B cell (primary cell): Measurements from ENCODE around the gene PLSCR4. TPM values are rescaled to one million over a fixed set of nuclear protein-coding genes. Genes with fewer than 3 reads are reported as not detected.

ENCODE experiments used
- ATAC-seq: fragments of 200-7000 bp; cut with Tn5 transposase; one replicate; pipeline ENCODE4 v1.10.0; 2021; ENCODE audit warnings: low read depth, mild to moderate bottlenecking, moderate number of reproducible peaks, moderate library complexity
- CTCF ChIA-PET: fragments of 350-600 bp; sonication (Branson Sonifier 250); formaldehyde crosslinking; loops from one replicate; lab custom pipeline; 2021; ENCODE audit warnings: antibody characterized with exemption, inconsistent platforms; lab: Charles Lee
- POLR2A ChIA-PET: fragments of 350-600 bp; sonication (Branson Sonifier 250); formaldehyde crosslinking; loops from one replicate; lab custom pipeline; 2021; ENCODE audit warnings: antibody characterized with exemption; lab: Charles Lee
- DNase-seq: peaks from one replicate; pipeline ENCODE4 v3.0.0; 2013
- H2AFZ ChIP-seq: 2 replicates; pipeline ENCODE4 v1.6.1; 2012; ENCODE audit warnings: mild to moderate bottlenecking, low read depth, low read length; ENCODE audit not compliant: insufficient read depth, poor library complexity, severe bottlenecking
- H3K27ac ChIP-seq, 2 donors: 1 replicate in 1 of 2; 2 replicates in 1 of 2; pipeline ENCODE4 v1.5.1; 2012 to 2013; ENCODE audit warnings: low read length in 2 of 2, mild to moderate bottlenecking in 2 of 2, moderate library complexity in 1 of 2
- H3K27me3 ChIP-seq, 4 experiments: fragments of 200-600 bp in 1 of 4; sonication (generic) in 1 of 4; replicated peaks in 1 of 4; 1 replicate in 2 of 4; 2 replicates in 2 of 4; pipeline versions ENCODE4 v1.6.1 to v1.7.0; 2013 to 2016; ENCODE audit warnings: low read length in 3 of 4, mild to moderate bottlenecking in 2 of 4, mixed read lengths in 1 of 4, moderate library complexity in 1 of 4; ENCODE audit not compliant: insufficient read depth in 4 of 4, control insufficient read depth in 3 of 4; ENCODE audit errors: control extremely low read depth in 1 of 4
- H3K36me3 ChIP-seq, 2 experiments: replicated peaks in 1 of 2; 1 replicate in 1 of 2; 2 replicates in 1 of 2; pipeline versions ENCODE4 v1.6.1 to v1.7.1; 2013; ENCODE audit warnings: low read length in 1 of 2; ENCODE audit not compliant: insufficient read depth in 2 of 2, control insufficient read depth in 1 of 2; ENCODE audit errors: control extremely low read depth in 1 of 2, extremely low read depth in 1 of 2
- H3K4me1 ChIP-seq, 2 donors: fragments of 200-600 bp in 1 of 2; sonication (generic) in 1 of 2; 1 replicate in 1 of 2; 2 replicates in 1 of 2; pipeline versions ENCODE4 v1.5.1 to v1.6.1; 2013 to 2017; ENCODE audit warnings: low read length in 2 of 2; ENCODE audit not compliant: control insufficient read depth in 2 of 2, insufficient read depth in 2 of 2
- H3K4me2 ChIP-seq: replicated peaks from 2 replicates; pipeline ENCODE3; 2012; ENCODE audit warnings: mild to moderate bottlenecking, low read depth, low read length; ENCODE audit not compliant: poor library complexity, severe bottlenecking
- H3K4me3 ChIP-seq, 5 experiments: fragments of 200-600 bp in 1 of 5; sonication (generic) in 1 of 5; 1 replicate in 3 of 5; 2 replicates in 2 of 5; pipeline versions ENCODE4 v1.5.1 to v1.7.0; 2011 to 2016; ENCODE audit warnings: low read length in 4 of 5, mild to moderate bottlenecking in 4 of 5, low read depth in 2 of 5, control low read depth in 1 of 5, moderate library complexity in 1 of 5; ENCODE audit not compliant: insufficient read depth in 1 of 5; ENCODE audit errors: control extremely low read depth in 1 of 5, extremely low read depth in 1 of 5
- H3K79me2 ChIP-seq: fragments of 200-600 bp; sonication (generic); one replicate; pipeline ENCODE4 v1.6.0; 2016; ENCODE audit warnings: low read length; ENCODE audit not compliant: control insufficient read depth, insufficient read depth
- H3K9ac ChIP-seq: fragments of 200-600 bp; sonication (generic); 2 replicates; pipeline ENCODE4 v1.6.1; 2017; ENCODE audit warnings: mild to moderate bottlenecking, low read length, moderate library complexity
- H3K9me3 ChIP-seq, 3 donors: one replicate each; pipeline versions ENCODE4 v1.6.1 to v1.7.1; 2013; ENCODE audit warnings: low read length in 2 of 3; ENCODE audit not compliant: control insufficient read depth in 2 of 3, insufficient read depth in 1 of 3; ENCODE audit errors: control extremely low read depth in 1 of 3
- H4K20me1 ChIP-seq: 2 replicates; pipeline ENCODE4 v1.6.0; 2012; ENCODE audit warnings: mild to moderate bottlenecking, low read length; ENCODE audit not compliant: insufficient read depth, control insufficient read depth, poor library complexity, severe bottlenecking
- H3K27ac Mint-ChIP-seq: one replicate; pipeline ENCODE4 v1.8.0; 2021; ENCODE audit warnings: mixed read lengths
- H3K27me3 Mint-ChIP-seq: one replicate; pipeline ENCODE4 v1.8.0; 2021; ENCODE audit warnings: mixed read lengths
- H3K4me1 Mint-ChIP-seq: one replicate; pipeline ENCODE4 v1.8.0; 2021; ENCODE audit warnings: mixed read lengths
- H3K4me3 Mint-ChIP-seq: one replicate; pipeline ENCODE4 v1.8.0; 2021; ENCODE audit warnings: mixed read lengths
- H3K9me3 Mint-ChIP-seq: one replicate; pipeline ENCODE4 v1.8.0; 2022; ENCODE audit warnings: mixed read lengths; ENCODE audit not compliant: insufficient read depth
- EZH2 ChIP-seq: IDR thresholded peaks from 2 replicates; pipeline ENCODE4 v1.6.1; 2012; ENCODE audit warnings: borderline replicate concordance, low read depth, mild to moderate bottlenecking, moderate library complexity, low read length; ENCODE audit not compliant: insufficient read depth, poor library complexity, severe bottlenecking
- WGBS: methylation state at CpG from one replicate; pipeline ENCODE4 v1.1.5; 2013; ENCODE audit warnings: missing lambda C conversion rate; ENCODE audit not compliant: insufficient coverage; 5-methylcytosine and 5-hydroxymethylcytosine counted together
- intact Hi-C: fragments of 100-400 bp; cut with micrococcal nuclease; formaldehyde crosslinking; loops from one replicate; pipeline ENCODE4 v1.10.0; 2022
- polyA plus RNA-seq: library from polyadenylated mRNA; depleted of rRNA; stranded (reverse); fragments of >200 nt; gene quantifications from 2 replicates; pipeline ENCODE4 v1.2.3, GENCODE V29; 2012
- total RNA-seq, 2 donors: library from RNA; stranded (reverse); fragments of 120-200 nt in 1 of 2; gene quantifications; 1 replicate in 1 of 2; 2 replicates in 1 of 2; pipeline versions ENCODE4 v1.2.3 to v1.2.4, GENCODE V29; 2013 to 2022
- TF ChIP-seq, protein P1 (sequence below): fragments of 200-600 bp; IDR thresholded peaks from one replicate; pipeline ENCODE4 v1.8.0; 2022; ENCODE audit warnings: antibody characterized with exemption, mild to moderate bottlenecking

Gene PLSCR4
- total and polyA plus RNA-seq, 2 donors (not counting 1 experiment from before 2014, with no cell fraction given), result not detected

GRCh38 chr3:146163584-146163983 lies 87.3 kb downstream of the PLSCR4 start:
- no peak overlapping the region for H3K9ac ChIP-seq
- Mint-ChIP-seq H3K9me3 (no peaks in the 10 kb centered on the region), H3K27me3 (peaks cover 36% of the 10 kb centered on the region), H3K4me1 (peaks cover 14% of the 10 kb centered on the region), H3K4me3 (no peak overlapping the region), H3K27ac (no peak overlapping the region)
- TF ChIP-seq, protein P1, sequence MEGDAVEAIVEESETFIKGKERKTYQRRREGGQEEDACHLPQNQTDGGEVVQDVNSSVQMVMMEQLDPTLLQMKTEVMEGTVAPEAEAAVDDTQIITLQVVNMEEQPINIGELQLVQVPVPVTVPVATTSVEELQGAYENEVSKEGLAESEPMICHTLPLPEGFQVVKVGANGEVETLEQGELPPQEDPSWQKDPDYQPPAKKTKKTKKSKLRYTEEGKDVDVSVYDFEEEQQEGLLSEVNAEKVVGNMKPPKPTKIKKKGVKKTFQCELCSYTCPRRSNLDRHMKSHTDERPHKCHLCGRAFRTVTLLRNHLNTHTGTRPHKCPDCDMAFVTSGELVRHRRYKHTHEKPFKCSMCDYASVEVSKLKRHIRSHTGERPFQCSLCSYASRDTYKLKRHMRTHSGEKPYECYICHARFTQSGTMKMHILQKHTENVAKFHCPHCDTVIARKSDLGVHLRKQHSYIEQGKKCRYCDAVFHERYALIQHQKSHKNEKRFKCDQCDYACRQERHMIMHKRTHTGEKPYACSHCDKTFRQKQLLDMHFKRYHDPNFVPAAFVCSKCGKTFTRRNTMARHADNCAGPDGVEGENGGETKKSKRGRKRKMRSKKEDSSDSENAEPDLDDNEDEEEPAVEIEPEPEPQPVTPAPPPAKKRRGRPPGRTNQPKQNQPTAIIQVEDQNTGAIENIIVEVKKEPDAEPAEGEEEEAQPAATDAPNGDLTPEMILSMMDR, result no peak
- H4K20me1 ChIP-seq, result no peaks in the 10 kb centered on the region
- ChIA-PET POLR2A (no interaction called here), CTCF (no interaction called here)
- no peak for ATAC-seq
- DNase-seq, result no peak
- peaks cover 12 to 16% of the 10 kb centered on the region in 2 donors for H3K4me1 ChIP-seq
- intact Hi-C loops, result no loop called here
- H3K36me3 ChIP-seq, result no peaks in the 10 kb centered on the region
- 100% methylated on average over 1 of the region's 2 CpGs for WGBS
- no peak overlapping the region for H3K4me2 ChIP-seq
- H3K9me3 ChIP-seq, result no peaks in the 10 kb centered on the region
- H3K27ac ChIP-seq, result no peak overlapping the region
- H3K27me3 ChIP-seq, result peaks cover 0 to 28% (median 19%) of the 10 kb centered on the region in 4 experiments
- H3K79me2 ChIP-seq, result no peaks in the 10 kb centered on the region
- H2AFZ ChIP-seq, result no peak overlapping the region
- H3K4me3 ChIP-seq, result no peak overlapping the region

GRCh38 chr3:146162561-146162960 lies 88.3 kb downstream of the PLSCR4 start:
- Histone ChIP-seq H4K20me1 (no peaks in the 10 kb centered on the region), H3K4me2 (no peak overlapping the region), H3K9me3 (no peaks in the 10 kb centered on the region), H3K9ac (no peak overlapping the region), H3K27me3 (peaks cover 0 to 29% (median 19%) of the 10 kb centered on the region in 4 experiments), H2AFZ (no peak overlapping the region), H3K79me2 (no peaks in the 10 kb centered on the region), H3K36me3 (no peaks in the 10 kb centered on the region), H3K4me1 (peaks cover 12 to 16% of the 10 kb centered on the region in 2 donors), H3K27ac (no peak overlapping the region), H3K4me3 (no peak overlapping the region)
- ChIA-PET POLR2A (no interaction called here), CTCF (interaction anchor here (1.2 kb wide), 1 partner anchor 28 kb away, joined by 4 read pairs; no protein-coding TSS in a partner anchor)
- Mint-ChIP-seq H3K4me3 (no peak overlapping the region), H3K27me3 (peaks cover 37% of the 10 kb centered on the region), H3K27ac (no peak overlapping the region), H3K4me1 (peaks cover 14% of the 10 kb centered on the region), H3K9me3 (no peaks in the 10 kb centered on the region)
- no CpG with 5 or more reads among the region's 2 CpGs for WGBS
- DNase-seq, result no peak
- TF ChIP-seq EZH2, result no peak
- TF ChIP-seq, protein P1, result no peak
- no peak for ATAC-seq
- intact Hi-C loops, result no loop called here
